Uterus (tissue), 2 donors: ENCODE measurements around the gene PRKAR1B.

Source experiments
- CTCF ChIP-seq, 4 experiments: fragments of 200-600 bp in 2 of 4; fragments of 450-650 bp in 2 of 4; sonication (generic) in 2 of 4; IDR thresholded peaks; one replicate each; pipeline ENCODE4 v1.5.1; 2016 to 2019; ENCODE audit warnings: antibody characterized with exemption in 4 of 4, mild to moderate bottlenecking in 2 of 4, moderate library complexity in 1 of 4
- POLR2A ChIP-seq, 2 donors: fragments of 450-650 bp; IDR thresholded peaks; one replicate each; pipeline ENCODE4 v1.6.1; 2016; ENCODE audit warnings: antibody characterized with exemption in 2 of 2, mild to moderate bottlenecking in 1 of 2, moderate library complexity in 1 of 2

GRCh38 chr7:602341-603141 lies 124.5 kb downstream of the PRKAR1B start:
- no peak for TF ChIP-seq POLR2A (IDR thresholded peaks at IDR 0.05)
- no peak for TF ChIP-seq CTCF (IDR thresholded peaks at IDR 0.05)
